ENCODE measurements around the gene EIF4E2. TPM values are rescaled to one million over a fixed set of nuclear protein-coding genes. Genes with fewer than 3 reads are reported as not detected.

The EIF4E2 gene
- total and polyA plus RNA-seq, 2 of the 13 experiments (the other 11 are each of a cell fraction or from before 2014, with no cell fraction given), result 25.0 to 101 TPM

- TF ChIP-seq HIC2 (CRISPR knock-in tag; IDR thresholded peaks at IDR 0.05; ENCODE audit: low read depth) (peak; percentile 8; the same call in 1 of the 2 replicates), ZNF12 (CRISPR knock-in tag; IDR thresholded peaks at IDR 0.05) (0 out of 2 replicates have a peak, but pooled peaks have one; percentile 34), SIX1 (CRISPR knock-in tag; IDR thresholded peaks at IDR 0.05; ENCODE audit: borderline replicate concordance) (no peak), ISL2 (CRISPR knock-in tag; IDR thresholded peaks at IDR 0.05) (peak; percentile 40; the same call in 1 of the 2 replicates), HMG20A (CRISPR knock-in tag; IDR thresholded peaks at IDR 0.05; ENCODE audit: borderline replicate concordance) (no peak), EP300 (IDR thresholded peaks at IDR 0.05; ENCODE audit: low read depth in 2 of 2, low read length in 2 of 2) (no peak), EP300 (CRISPR knock-in tag; IDR thresholded peaks at IDR 0.05; ENCODE audit: borderline replicate concordance) (no peak), EHMT2 (IDR thresholded peaks at IDR 0.05; ENCODE audit: borderline replicate concordance, low read depth, low read length) (no peak), ZNF784 (CRISPR knock-in tag; IDR thresholded peaks at IDR 0.05; ENCODE audit: borderline replicate concordance) (no peak), RARG (CRISPR knock-in tag; IDR thresholded peaks at IDR 0.05; ENCODE audit: low read depth) (no peak), RARA (CRISPR knock-in tag; IDR thresholded peaks at IDR 0.05) (no peak), ZNF251 (CRISPR knock-in tag; IDR thresholded peaks at IDR 0.05) (no peak), ZNF18 (CRISPR knock-in tag; IDR thresholded peaks at IDR 0.05; ENCODE audit: insufficient replicate concordance) (no peak), RAD21 (CRISPR knock-in tag; IDR thresholded peaks at IDR 0.05) (peak; percentile 37), ZNF513 (CRISPR knock-in tag; conservative IDR thresholded peaks at IDR 0.05) (no peak)
Observed at GRCh38 chr2:232523682-232524597, 26.5 kb upstream of the EIF4E2 start (continued).

All from HepG2 (cell line).